GM19463 (cell line): ENCODE measurements around the gene FBXO47.
"Not testable (repeated sequence)": the region's sequence is repeated elsewhere in the genome, so short reads cannot be mapped to it uniquely, and the experiment has no call there.

Experiments used
- ATAC-seq: cut with Tn5 transposase; IDR thresholded peaks from one replicate; pipeline ENCODE4 v1.9.1; 2021; ENCODE audit warnings: mild to moderate bottlenecking, moderate library complexity; ENCODE audit not compliant: unreplicated experiment

The FBXO47 gene

DNA sequence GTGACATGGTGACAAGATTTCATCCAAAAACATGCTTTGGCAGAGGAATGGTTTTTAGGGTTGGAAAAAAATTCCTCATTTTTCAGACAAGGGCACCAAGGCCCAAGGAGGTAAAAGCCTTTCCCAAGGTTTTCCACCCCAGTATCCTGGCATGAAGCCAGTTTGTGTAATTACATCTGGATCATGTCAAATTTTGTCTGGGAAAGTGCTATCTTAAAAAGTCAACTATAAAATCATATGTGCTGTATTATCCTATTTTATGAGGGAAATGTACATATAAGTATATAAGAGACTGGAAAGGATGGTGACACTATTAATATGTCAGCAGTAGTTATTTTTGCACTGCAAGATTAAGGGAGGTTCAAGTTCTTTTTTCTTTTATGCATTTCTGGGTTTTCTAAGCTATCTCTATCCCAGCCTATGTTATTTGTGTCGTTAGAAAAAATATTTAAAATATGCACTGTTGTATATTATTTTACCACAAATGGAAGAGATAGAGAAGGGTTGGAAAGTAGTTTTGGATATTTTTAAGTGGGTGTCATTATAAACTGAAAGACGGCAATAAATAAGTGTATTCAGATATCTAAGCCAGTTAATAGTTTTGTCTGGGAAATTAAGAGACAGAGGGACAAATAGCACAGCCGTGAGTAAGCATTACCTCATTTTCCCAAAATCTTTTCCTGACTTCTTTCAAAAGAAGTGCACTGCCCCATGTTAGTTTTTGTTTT, 13.5 kb upstream of the FBXO47 start:
- no peak for ATAC-seq

- ATAC-seq, result no peak
Measured at GRCh38 chr17:38978180-38978579, 11.0 kb upstream of the FBXO47 start.

DNA sequence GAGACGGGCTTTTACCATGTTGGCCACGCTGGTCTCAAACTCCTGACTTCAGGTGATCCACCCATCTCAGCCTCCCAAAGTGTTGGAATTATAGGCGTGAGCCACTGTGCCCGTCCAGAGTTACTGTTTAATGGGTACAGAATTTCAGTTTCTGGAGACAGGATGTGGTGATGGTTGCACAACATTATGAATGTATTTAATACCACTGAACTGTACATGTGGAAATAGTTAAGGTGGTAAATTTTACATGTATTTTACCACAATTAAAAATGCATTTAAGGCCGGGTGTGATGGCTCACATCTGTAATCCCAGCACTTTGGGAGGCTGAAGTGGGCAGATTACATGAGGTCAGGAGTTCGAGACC, 9.0 kb upstream of the FBXO47 start:
- not testable (repeated sequence) for ATAC-seq

- no peak for ATAC-seq
Measured at GRCh38 chr17:38970804-38971203, 3.6 kb upstream of the FBXO47 start.

- ATAC-seq, result no peak
Measured at GRCh38 chr17:38970128-38970527, 2.9 kb upstream of the FBXO47 start.

DNA sequence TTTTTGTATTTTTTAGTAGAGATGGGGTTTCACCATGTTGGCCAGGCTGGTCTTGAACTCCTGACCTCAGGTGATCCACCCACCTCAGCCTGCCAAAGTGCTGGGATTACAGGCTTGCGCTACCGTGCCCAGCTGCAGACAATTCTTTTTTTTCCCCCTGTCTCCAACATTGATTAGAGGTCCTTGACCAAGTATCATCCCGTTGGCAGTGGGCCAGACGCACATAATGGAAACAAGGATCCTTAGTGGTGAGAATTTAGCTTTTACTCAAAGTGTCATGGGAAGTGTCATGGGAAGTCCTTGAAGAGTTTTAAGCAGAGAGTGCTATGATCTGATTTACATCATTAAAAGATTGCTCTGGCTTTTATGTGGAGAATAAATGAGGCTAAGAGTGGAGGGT, 2.1 kb upstream of the FBXO47 start:
- no peak for ATAC-seq

- ATAC-seq, result no peak
Measured at GRCh38 chr17:38961413-38961812, 5.8 kb downstream of the FBXO47 start.

DNA sequence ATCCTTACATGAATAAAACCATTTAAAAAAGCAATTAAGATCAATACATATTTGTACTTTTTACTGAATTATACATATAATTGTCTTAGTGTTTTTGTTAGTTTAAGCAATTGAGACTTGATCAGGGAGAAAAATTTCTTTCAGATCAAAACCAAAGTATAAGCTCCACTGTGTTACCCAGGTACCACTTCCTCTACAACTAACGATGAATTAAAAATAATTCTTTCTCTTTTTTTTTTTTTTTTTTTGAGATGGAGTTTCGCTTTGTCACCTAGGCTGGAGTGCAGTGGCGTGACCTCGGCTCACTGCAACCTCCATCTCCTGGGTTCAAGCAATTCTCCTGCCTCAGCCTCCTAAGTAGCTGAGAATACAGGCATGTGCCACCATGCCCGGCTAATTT, 6.8 kb downstream of the FBXO47 start:
- no peak for ATAC-seq

DNA sequence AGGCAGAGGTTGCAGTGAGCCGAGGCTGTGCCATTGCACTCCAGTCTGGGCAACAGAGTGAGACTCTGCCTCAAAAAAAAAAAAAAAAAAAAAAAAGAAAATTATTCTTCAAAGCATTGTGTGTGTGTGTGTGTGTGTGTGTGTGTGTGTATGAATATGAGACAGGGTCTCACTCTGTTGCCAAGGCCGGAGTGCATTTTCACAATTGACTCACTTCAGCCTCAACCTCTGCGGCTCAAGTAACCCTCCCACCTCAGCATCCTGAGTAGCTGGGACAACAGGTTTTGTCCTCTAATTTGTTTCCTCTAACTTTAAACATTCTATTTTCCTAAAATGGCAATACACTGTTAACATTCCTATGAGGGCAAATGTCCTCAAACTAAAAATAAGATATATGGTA, 7.7 kb downstream of the FBXO47 start:
- ATAC-seq, result no peak

DNA sequence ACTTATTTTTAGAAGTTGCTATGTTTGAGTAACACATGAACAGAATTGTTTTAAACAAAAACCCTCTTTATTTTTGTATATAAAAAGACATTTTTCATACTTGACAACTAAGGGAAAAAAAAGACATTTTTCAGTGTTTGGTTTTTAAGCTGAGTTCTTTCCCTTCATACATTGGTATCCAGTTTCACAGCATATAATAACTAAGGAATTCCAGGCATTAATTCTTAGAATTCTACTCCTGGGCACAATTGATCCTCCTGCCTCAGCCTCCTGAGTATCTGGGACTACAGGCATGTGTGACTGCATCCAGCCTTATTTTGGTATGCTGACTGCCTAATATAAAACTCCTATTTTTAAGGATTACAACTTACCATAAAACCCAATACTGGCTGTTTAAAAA, 8.4 kb downstream of the FBXO47 start:
- ATAC-seq, result no peak

GRCh38 chr17:38958326-38958725, 8.9 kb downstream of the FBXO47 start:
- ATAC-seq, result no peak

GRCh38 chr17:38953800-38954199, 13.4 kb downstream of the FBXO47 start:
- not testable (repeated sequence) for ATAC-seq

GRCh38 chr17:38947189-38947588, 20.0 kb downstream of the FBXO47 start:
- no peak for ATAC-seq

DNA sequence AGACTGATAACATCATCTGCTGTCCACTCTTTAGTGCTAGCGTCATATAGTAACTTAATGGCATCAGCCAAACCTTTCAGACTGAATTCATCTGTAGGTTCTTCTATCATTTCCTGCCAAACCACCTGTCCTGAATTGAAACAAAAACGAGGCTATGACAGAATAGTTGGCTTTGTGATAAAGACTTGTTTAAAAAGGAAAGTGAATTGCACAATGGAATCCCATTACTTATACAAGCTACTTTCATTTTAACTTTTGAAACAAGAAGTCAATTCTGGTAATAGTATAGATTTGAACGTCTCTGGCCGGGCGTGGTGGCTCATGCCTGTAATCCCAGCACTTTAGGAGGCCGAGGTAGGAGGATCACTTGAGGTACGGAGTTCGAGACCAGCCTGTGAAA, 23.6 kb downstream of the FBXO47 start:
- no peak for ATAC-seq

DNA sequence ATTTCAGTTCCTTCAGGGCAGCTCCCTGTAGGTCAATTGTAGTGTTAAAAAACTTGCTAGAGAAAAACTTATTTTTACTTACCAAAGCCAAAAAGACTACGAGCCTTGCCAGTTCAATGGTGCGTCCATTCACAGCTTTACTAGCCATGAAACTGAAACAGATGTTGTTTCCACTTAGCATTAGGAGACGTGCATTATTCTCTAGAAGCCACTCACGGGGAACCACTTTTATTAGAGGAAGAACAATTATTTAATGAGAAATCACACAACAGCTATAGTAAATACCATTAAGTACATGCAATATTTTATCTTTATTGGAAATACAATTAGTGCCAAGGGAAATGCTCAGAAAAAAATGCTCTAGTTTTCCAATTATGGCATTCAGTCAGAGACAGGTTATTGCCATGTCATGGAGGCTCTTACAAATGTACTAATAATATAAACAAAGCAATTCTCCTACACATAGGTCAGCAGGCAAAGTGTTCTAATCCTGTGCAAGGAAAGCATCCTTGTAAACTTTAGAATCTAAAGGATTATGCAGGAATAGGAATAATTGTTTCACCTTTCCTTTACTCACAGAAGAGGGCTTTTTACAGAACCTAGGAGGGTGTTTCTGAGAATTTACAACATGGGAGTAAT, 24.4 kb downstream of the FBXO47 start:
- ATAC-seq, result no peak

GRCh38 chr17:38940404-38940803, 26.8 kb downstream of the FBXO47 start:
- no peak for ATAC-seq

GRCh38 chr17:38939987-38940386, 27.2 kb downstream of the FBXO47 start:
- ATAC-seq, result no peak

DNA sequence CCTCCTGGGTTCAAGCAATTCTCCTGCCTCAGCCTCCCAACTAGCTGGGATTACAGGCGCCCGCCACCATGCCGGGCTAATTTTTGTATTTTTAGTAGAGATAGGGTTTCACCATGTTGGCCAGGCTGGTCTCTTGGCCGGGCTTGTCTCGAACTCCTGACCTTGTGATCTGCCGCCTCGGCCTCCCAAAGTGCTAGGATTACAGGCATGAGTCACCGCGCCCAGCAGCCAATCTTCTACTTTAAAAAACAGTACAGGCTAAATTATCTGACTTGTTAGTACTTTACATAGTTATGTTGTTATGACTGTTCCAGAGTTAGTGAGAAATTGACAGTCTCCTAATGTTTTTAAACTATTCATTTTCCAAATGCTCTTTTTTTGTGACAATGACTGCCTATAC, 33.2 kb downstream of the FBXO47 start:
- not testable (repeated sequence) for ATAC-seq

DNA sequence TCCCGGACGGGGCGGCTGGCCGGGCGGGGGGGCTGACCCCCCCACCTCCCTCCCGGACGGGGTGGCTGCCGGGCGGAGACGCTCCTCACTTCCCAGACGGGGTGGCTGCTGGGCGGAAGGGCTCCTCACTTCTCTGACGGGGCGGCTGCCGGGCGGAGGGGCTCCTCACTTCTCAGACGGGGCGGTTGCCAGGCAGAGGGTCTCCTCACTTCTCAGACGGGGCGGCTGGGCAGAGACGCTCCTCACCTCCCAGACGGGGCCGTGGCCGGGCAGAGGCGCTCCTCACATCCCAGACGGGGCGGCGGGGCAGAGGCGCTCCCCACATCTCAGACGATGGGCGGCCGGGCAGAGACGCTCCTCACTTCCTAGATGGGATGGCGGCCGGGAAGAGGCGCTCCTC, 36.4 kb downstream of the FBXO47 start:
- ATAC-seq, result not testable (repeated sequence)

DNA sequence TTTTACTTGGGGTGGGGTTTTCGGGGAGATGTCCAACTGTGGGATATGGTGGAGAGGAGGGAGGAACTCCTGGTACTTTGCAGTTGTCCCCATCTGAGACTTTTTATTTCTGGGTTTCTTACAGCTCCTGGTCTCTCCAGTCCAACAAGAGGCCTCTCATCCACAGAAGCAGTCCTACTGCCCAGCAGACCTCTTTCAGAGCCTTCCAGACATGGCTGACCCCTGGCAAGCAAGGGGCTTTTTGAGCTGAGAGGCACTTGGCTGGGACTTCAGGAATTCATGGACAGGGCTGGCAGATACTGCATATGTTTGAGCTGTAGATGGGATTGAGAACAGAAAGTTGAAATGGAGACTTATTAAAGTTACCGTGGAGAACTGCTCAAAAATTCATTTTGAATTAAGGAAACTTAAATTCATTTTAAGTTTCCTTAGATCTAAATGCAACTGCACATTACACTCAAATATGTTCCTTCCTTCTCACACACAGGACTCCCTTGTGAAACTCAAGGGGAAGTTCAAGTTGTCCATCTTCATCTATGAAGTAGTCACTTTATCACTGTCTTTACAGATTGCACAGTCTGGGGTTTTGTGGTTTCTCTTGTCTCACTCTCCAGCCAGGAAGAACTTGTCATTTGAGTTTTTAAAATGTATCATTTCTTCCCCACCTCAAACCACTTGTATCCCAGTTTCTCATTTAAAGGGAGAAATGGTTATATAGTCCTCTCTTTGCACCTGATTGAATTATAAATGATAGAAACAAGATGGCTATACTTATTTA, 40.7 kb downstream of the FBXO47 start:
- no peak for ATAC-seq

- no peak for ATAC-seq
Measured at GRCh38 chr17:38925263-38925995, 41.8 kb downstream of the FBXO47 start, which contains the start of gene LASP1NB. Gene LASP1NB (plus strand): TSS chr17:38925614.
